Stimulated activated CD8-positive, alpha-beta memory T cell treated with anti-CD3 and anti-CD28 coated beads, Interleukin-4, amount 100 ng/mL, for 4 hours (primary cell): ENCODE measurements around the gene LPCAT1.
"Not testable (repeated sequence)": the region's sequence is repeated elsewhere in the genome, so short reads cannot be mapped to it uniquely, and the experiment has no call there.

Source experiments
- DNase-seq, 2 donors: peaks; one replicate each; pipeline ENCODE4 v3.0.0-alpha.2; 2020; ENCODE audit warnings: low read depth in 2 of 2, low spot score in 1 of 2

LPCAT1 gene

DNA sequence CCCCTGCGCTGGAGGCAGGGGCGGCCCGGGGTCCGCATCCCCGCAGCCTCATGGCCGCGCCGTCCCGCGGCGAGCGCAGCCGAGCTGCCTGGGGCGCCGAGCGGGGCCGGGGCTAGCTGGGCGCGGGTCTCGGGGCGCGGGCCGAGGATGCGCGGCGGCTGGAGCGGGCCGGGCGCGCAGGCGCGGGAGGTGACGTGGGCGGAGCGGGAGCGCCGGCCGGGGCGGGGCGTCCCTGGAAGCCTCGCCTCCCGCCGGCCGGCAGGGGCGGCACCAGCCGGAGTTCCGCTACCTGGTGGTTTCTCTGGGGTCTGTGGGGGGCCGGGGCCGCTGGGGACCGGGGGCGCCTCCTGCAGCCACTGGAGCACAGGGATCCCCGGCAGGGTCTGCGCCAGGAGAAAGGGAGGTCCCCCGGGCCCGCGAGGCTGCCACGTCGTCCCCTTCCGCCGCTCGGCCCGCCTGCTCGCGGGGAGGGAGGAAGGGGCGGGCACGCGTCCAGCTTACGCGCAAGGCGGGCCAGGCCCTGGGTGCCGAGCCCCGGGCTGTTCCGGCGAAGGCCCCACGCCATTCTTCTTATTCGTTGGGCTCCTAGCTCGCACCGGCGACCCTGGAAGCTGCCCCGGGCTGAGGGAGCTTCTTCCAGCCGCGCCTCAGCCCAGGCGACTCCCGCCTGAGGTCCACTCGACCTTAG, at the start of gene LPCAT1:
TSS of gene LPCAT1 (minus strand) at position 168 of the 688 bp plus-strand sequence. CDS start at position 52, 116 bp downstream.
- DNase-seq, result peak; percentile 42 to 55

GRCh38 chr5:1571875-1572274, 48.1 kb upstream of the LPCAT1 start:
- not testable (repeated sequence) for DNase-seq

- no peak for DNase-seq
Observed at GRCh38 chr5:1570975-1571374, 47.2 kb upstream of the LPCAT1 start.

GRCh38 chr5:1568201-1568979, 44.6 kb upstream of the LPCAT1 start:
- DNase-seq, result no peak

- not testable (repeated sequence) for DNase-seq
Observed at GRCh38 chr5:1567527-1568200, 43.9 kb upstream of the LPCAT1 start.

DNA sequence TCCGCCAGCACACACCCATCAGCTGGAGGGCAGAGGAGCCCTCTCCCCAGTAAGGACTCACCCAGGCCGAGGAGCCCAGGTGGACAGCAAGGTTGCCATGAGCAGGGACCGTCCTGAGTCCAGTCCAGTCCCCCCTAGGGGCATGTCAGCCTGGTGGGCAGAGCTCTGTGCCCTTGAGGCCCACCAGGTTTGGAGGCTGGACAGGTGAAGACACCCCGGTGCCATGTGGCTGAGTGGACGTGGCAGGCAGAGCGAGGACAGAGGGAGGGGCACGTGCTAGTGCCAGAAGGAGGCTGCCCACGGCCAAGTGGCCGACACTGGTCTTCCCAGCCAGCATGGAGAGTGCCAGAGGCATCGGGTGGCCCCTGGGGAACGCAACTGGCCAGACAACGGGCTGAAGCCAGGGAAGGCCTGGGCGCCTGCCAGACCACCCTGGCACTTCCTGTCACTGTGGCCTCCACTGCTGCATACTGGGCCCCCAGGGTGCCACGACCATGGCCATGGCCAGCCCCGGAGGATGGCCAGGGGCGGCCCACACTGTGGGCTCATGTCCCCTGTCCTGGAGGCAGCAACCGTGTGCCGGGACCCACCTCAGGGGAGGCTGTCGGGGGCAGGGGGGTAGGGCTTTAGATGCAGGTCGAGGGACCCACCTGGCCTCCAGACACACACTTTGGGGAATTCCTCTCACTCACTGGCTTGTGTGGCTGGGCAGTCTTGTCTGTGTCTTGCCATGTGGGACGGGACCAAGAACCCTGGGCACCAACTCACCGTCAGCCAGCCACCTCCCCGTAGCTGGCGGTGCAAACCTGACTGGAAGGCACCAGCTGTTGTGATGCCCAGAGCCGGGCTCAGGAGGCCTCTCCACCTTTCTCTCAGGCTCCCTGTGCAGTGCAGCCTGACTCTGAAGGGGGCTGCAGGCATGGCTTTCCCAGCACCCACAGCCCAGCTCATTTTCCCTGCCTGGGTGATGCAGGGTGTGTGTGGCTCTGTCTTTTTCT, 42.3 kb upstream of the LPCAT1 start:
- no peak for DNase-seq

GRCh38 chr5:1564824-1565736, 41.3 kb upstream of the LPCAT1 start:
- DNase-seq, result no peak

- DNase-seq, result no peak
Observed at GRCh38 chr5:1564182-1564748, 40.5 kb upstream of the LPCAT1 start.

DNA sequence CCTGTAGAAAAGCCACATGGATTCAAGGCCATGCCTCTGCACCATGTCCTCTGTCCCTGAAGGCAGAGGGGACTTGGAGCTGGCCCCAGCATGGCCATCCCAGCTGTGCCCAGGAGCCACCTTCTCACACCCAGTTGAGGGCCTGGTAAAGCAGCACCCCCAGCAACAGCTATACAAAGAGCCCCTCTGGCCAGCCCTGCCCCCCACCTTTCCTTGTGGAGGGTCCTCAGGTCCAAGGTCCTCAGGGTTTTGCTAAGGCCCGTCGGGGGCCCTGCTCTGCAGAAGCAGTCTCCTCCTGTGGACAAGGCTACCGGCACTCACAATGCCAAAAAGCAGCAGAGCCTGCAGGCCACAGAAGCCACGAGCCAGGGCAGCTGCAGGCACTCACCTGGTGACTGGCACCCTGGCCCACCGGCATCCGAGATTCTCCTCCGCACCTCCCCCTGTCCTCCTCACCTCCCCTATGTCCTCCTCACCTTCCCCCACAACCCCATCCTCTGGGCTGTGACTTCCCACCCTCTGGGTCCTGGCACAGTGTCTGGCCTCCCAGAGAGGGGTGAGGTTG, 39.9 kb upstream of the LPCAT1 start:
- no peak for DNase-seq

DNA sequence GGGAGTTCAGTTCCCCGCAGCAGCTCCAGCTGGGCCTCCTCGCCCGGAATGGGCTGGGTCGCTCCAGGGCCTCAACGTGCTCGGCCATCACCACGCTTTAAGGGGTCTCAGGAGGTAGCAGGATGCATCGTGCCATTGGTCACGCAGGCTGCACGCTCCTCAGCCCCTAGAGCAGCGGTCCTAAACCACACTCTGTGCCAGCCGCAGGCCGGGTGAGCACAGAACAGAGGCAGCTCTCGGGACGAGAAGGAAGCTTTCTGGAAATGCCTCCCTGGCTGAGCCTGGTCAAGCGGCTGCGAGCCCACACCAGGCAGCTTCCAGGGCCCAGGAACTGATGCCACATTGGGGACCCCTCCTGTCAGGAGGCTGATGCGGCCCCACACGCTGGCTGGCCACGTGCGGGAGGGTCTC, 39.3 kb upstream of the LPCAT1 start:
- DNase-seq, result no peak

- no peak for DNase-seq
Observed at GRCh38 chr5:1562599-1562998, 38.8 kb upstream of the LPCAT1 start.

DNA sequence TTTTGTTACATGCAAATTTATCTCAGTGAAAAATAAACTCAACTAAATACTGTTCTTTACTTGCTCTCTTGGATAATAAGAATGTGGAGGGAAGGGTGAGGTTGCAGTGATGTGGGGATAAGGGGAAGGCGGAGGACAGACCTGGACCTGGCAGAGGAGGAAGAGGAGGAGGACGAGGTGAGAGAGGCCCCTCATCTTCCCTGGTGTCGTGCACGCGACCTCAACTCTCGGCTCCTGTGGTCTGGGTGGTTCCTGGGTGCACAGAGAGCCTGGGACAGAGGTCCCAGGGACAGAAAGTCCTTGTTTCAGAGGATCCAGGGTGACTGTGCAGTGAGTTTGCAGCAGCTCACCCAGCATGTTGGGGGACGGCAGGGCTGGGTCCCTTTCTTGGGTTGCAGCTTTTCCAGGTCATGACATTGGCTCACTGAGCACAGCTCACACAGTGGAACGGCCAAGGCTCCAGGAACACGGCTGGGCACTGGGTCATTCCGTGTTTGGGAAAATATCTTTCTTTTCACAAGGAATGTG, 37.7 kb upstream of the LPCAT1 start:
- DNase-seq, result no peak

- DNase-seq, result not testable (repeated sequence)
Observed at GRCh38 chr5:1560499-1560898, 36.7 kb upstream of the LPCAT1 start.

DNA sequence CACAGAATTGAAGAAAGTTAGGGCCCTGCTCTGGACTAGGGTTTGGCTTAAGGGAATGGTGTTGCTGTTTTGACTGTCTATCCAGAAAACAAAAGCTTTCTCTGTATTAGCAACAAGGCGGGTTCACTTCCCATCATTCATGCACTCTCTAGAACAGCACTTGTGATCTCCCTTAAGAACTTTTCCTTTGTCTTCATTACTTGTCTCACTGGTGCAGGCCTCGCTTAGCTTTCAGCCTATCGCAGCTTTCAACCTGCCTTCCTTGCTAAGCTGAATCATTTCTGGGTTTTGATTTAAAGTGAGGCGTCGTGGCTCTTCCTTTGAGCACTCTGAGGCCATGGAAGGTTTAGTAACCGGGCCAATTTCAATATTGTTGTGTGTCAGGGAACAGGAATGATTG, 35.2 kb upstream of the LPCAT1 start:
- no peak for DNase-seq

DNA sequence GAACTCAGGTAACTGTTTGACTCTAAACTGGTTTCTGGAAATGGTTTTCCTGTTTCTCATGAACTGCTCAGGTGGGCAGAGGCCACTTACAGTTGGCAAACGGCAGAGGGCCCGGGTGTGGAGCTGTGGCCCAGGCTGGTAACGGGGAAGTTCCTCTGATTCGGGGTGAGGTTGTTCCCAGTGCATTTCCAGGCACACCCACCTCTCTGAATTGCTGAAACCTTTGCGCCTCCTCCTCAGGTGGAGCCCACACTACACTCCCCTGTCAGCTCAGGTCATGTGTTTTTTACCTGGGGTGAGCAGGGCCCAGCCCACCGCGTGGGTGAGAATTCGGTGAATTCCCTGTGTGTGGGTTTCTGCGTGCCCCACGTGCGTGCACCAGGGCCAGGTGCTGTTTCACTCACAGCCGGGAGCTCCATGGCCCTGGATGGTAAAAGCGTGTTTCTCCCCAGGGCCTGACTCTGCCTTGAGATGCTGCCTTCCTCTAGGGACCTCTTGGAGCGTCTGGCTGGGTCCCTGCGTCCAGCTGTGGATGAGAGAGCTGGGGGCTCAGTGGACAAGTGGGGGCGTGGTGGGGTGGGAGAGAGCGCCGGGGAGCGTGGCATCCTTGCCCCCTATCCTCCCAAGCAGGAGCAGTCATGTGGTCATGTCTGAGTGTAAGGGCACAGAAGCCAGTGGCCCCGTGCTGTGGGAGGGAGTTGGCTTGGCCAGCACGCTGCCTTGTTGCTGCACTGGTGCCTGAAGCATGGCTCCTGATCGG, 33.5 kb upstream of the LPCAT1 start:
- no peak for DNase-seq

DNA sequence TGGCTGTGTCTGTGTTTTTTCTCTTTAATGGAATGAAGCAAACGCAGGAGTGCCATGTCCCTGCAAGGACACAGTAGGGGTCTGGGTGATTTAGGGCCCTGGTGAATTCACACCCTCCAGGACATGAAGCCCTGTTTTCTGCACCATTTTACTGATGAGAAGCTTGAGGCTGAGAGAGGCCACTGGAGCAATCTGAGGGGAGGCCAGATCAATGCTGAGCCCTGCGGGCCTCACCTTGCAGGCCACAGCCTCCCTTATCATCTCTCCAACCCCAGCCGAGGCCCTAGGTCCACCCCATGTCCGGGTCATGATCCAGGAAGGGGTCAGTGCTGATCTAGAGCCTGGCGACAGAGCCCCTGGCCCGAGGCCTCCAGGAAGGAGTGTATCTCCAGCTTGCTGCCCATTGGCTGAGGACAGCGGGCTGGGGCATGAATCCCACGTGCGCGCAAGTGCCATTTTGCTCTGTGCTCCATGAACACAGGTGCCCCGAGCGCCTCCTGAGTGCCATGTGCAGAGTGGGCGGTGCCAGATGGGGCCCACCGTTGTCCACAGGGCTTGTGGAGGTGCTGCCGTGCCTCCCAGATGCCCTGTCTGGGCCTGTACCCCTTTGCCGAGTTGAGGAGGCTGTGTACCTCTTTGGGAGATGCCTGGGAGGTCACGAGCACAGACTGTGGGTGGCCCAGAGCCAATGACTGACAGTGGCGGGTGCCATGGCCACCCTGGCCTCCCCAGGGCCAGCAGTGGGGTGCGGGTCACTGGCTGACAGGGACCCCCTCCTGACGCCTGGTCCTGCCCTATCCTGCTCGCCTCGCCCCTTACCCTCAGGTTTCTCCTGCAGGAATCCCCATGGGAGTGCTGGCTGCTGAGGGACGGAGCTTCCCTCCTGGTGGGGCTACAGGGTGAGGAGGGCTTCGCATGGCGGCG, 32.3 kb upstream of the LPCAT1 start:
- no peak for DNase-seq
